ENCODE results near the gene TAF9B.

GRCh38 chrX:78130396-78130795 lies 9.1 kb downstream of the TAF9B start:
- TF ChIP-seq POLR2A (IDR thresholded peaks at IDR 0.05): no peak
- no peak for TF ChIP-seq CTCF (IDR thresholded peaks at IDR 0.05)

All from sigmoid colon (tissue), 3 donors.